ENCODE measurements around the gene MET. TPM values are rescaled to one million over a fixed set of nuclear protein-coding genes. Genes with fewer than 3 reads are reported as not detected.
A peak's percentile ranks its signal among the peaks of the same experiment; 100 is the strongest.

Gene MET
- total and polyA plus RNA-seq, 2 of the 13 experiments (the other 11 are each of a cell fraction or from before 2014, with no cell fraction given) = 21.8 to 31.5 TPM

- TF ChIP-seq ZNF616 (CRISPR knock-in tag; IDR thresholded peaks at IDR 0.05; ENCODE audit: low read depth) (no peak), KDM5B (CRISPR knock-in tag; IDR thresholded peaks at IDR 0.05; ENCODE audit: borderline replicate concordance) (no peak), SMC3 (IDR thresholded peaks at IDR 0.05; ENCODE audit: low read length) (peak; percentile 64), ZNF614 (CRISPR knock-in tag; IDR thresholded peaks at IDR 0.05; ENCODE audit: borderline replicate concordance) (0 out of 2 replicates have a peak, but pooled peaks have one; percentile 16), SRSF9 (IDR thresholded peaks at IDR 0.05; ENCODE audit: borderline replicate concordance, insufficient read depth, low read depth, low read length, poor library complexity, severe bottlenecking) (no peak), ZNF547 (CRISPR knock-in tag; IDR thresholded peaks at IDR 0.05) (no peak), PPARG (CRISPR knock-in tag; conservative IDR thresholded peaks at IDR 0.05) (peak; percentile 46; the same call in 1 of the 2 replicates), ATF2 (CRISPR knock-in tag; IDR thresholded peaks at IDR 0.05) (no peak), ZNF331 (CRISPR knock-in tag; IDR thresholded peaks at IDR 0.05) (0 out of 2 replicates have a peak, but pooled peaks have one; percentile 19), ZNF382 (CRISPR knock-in tag; IDR thresholded peaks at IDR 0.05; ENCODE audit: borderline replicate concordance) (no peak), FOXK2 (IDR thresholded peaks at IDR 0.05) (no peak), ZNF883 (CRISPR knock-in tag; IDR thresholded peaks at IDR 0.05; ENCODE audit: not compliant biosample characterization) (no peak), ERF (CRISPR knock-in tag; IDR thresholded peaks at IDR 0.05) (peak; percentile 4; the same call in 1 of the 2 replicates), ZNF12 (CRISPR knock-in tag; IDR thresholded peaks at IDR 0.05) (no peak), HDAC2 (CRISPR knock-in tag; IDR thresholded peaks at IDR 0.05) (peak; percentile 15; the same call in 1 of the 2 replicates), IRF2 (CRISPR knock-in tag; IDR thresholded peaks at IDR 0.05) (peak; percentile 60), HMGXB4 (CRISPR knock-in tag; IDR thresholded peaks at IDR 0.05; ENCODE audit: borderline replicate concordance in 1 of 2, low read depth in 1 of 2) (peak in 1 of 2 experiments; percentile 71; a peak in 1 of 4 replicates), RXRB (CRISPR knock-in tag; IDR thresholded peaks at IDR 0.05; ENCODE audit: borderline replicate concordance) (peak; percentile 56; the same call in 1 of the 2 replicates)
Observed at GRCh38 chr7:116786791-116787443, 114.9 kb downstream of the MET start (continued).

All from HepG2 (cell line).